GM10248 (cell line): Measurements from ENCODE around the gene SDK1.

Experiments
- CTCF ChIA-PET: fragments of 300-600 bp; sonication (Branson Sonifier 250); formaldehyde crosslinking; extraction: SDS; loops from one replicate; lab custom pipeline; 2021; ENCODE audit warnings: antibody characterized with exemption; lab: Yijun Ruan, JAX
- POLR2A ChIA-PET: fragments of 350-650 bp; sonication (Branson Sonifier 250); formaldehyde crosslinking; extraction: SDS; loops from one replicate; lab custom pipeline; 2020; ENCODE audit warnings: antibody characterized with exemption; lab: Yijun Ruan, JAX
- DNase-seq: peaks from one replicate; pipeline ENCODE4 v3.0.0; 2012; ENCODE audit errors: extremely low spot score
- CTCF ChIP-seq: IDR thresholded peaks from 2 replicates; pipeline ENCODE4 v1.5.1; 2012; ENCODE audit warnings: mild to moderate bottlenecking, low read depth; ENCODE audit errors: extremely low read depth, missing control alignments, control extremely low read depth

The SDK1 gene

GRCh38 chr7:4050126-4050660 is 749.1 kb downstream of the SDK1 start:
- ChIA-PET CTCF (interaction anchor here (1.3 kb wide), 1 partner anchor 9 kb away, joined by 4 read pairs; no protein-coding TSS in a partner anchor), POLR2A (no interaction called here)
- no peak for DNase-seq
- no peak for TF ChIP-seq CTCF

GRCh38 chr7:4051696-4052095 is 750.6 kb downstream of the SDK1 start:
- DNase-seq = no peak
- ChIA-PET CTCF (no interaction called here), POLR2A (no interaction called here)
- TF ChIP-seq CTCF = no peak

- TF ChIP-seq CTCF = no peak
- ChIA-PET CTCF (no interaction called here), POLR2A (no interaction called here)
- no peak for DNase-seq
Measured at GRCh38 chr7:4052130-4052529, 751.1 kb downstream of the SDK1 start.

GRCh38 chr7:4054158-4054557 is 753.1 kb downstream of the SDK1 start:
- ChIA-PET POLR2A (no interaction called here), CTCF (no interaction called here)
- DNase-seq = no peak
- TF ChIP-seq CTCF = no peak

- no peak for TF ChIP-seq CTCF
- DNase-seq = no peak
- ChIA-PET CTCF (no interaction called here), POLR2A (no interaction called here)
Measured at GRCh38 chr7:4056552-4057288, 755.7 kb downstream of the SDK1 start.

GRCh38 chr7:4057289-4057616 is 756.2 kb downstream of the SDK1 start:
- TF ChIP-seq CTCF = no peak
- DNase-seq = no peak
- ChIA-PET POLR2A (no interaction called here), CTCF (no interaction called here)
